Activated T-cell treated with anti-CD3 and anti-CD28 coated beads for 48 hours (primary cell): ENCODE data around the gene CLN5.
"Not testable (repeated sequence)": the region's sequence is repeated elsewhere in the genome, so short reads cannot be mapped to it uniquely, and the experiment has no call there.

Experiments
- DNase-seq: peaks from one replicate; pipeline ENCODE4 v3.0.0-alpha.2; 2020; ENCODE audit warnings: low read depth

Gene CLN5

DNA sequence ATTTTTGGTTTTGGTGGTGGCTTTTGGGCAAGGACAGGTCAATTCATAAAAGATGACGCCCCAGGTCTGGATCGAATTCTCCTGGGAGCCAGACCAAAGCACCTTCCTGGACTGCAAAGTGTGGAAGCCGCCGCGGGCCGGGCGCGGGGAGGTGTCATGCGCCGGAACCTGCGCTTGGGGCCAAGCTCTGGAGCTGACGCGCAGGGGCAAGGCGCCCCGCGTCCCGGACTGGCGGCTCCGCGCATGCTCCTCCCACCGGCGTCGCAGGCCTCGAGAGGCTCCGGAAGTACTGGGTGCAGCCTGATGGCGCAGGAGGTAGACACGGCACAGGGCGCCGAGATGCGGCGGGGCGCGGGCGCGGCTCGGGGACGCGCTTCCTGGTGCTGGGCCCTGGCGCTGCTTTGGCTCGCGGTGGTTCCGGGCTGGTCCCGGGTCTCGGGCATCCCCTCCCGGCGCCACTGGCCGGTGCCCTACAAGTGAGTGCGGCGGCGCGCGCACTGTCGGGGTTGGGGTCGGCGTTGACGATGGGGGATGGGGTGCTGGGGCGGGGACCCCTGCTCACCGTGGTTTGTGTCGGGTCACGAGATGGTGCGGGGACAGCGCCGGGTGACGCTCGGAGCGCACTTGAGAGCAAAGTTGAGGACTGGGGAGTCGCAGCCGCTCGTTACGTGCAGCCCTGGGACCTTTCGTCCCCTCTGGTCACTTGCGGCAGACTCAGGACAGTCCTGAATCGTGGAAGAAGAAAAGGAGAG lies at the start of gene CLN5:
CLN5 (plus strand) TSS at position 286 of the 752 bp plus-strand sequence; CDS start at position 304, 18 bp downstream.
- peak; percentile 92 for DNase-seq

DNA sequence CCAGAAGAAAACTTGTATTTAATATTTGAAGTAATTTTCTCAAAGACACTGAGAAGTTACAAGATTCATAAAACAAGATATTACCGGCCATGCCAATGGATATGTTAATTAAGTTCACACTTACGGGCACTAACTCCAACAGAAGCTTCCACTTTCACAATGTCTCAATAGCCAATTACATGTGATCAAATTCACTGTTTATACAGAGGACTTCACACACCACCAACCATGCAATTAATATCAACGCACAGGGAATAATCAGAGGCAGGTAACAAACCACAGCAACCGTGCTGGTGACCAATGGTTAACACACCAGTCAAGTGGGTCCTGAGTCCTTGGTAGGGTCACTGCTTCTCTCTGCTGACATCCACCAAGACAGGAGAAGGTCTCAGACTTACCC lies 49.5 kb upstream of the CLN5 start:
- DNase-seq = no peak

DNA sequence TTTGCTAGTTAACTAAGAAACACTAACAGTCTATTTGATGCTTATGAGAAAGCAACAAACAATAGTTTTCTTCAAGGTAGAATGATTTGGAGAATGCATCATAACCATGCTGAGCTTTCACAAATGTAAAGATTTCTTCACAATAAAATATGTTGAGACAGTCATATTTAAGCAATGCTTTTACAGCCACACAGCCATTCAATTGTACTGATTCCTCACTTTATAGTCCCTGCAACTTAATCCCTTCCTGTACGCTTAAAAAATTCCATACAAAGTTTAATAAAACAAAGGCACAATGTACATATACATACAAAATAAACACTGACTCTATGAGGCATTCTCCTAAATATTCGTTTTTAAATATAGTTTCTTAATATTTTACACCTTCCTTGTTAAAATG lies 48.2 kb upstream of the CLN5 start:
- no peak for DNase-seq

DNA sequence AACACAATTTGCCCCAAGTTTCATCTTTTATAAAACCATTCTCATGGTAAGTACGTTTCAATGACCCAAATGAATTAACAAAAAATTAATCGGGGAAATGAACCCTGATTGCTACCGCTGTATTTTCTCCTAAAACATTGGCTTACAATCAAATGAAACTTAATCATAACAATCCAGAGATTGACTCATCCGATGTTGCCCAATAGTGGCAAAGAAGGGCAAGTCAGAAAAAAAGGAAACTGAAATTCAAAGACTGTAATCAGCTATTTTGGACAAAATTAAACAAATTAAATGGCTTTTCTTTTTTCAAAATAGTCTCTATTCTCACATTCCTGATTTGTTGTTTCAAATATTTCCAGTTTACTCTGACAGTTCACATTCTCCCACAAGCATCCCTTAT lies 47.4 kb upstream of the CLN5 start:
- DNase-seq = no peak

DNA sequence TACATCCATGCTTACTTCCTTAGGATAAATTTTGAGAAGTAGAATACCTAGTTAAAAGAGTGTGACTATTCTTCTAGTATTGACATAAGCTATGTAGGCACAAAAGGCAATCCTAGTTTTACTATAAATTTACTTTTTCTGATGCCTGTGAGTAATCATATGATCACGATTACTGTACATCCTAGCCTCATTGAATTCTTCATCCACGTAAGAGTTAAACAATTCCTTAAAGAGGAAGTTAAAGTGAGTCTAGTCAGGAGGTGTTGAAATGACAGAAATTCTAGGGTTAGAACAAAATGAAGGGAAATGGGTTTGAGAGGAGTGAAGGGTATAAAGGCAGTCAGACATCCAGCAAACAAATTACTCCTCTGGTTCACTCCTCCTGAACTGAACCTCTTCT lies 43.7 kb upstream of the CLN5 start, which contains the start of gene ACOD1:
ACOD1 (plus strand) TSS at position 363 of the 400 bp plus-strand sequence. CDS start 48 bp downstream, outside the sequence.
- no peak for DNase-seq

DNA sequence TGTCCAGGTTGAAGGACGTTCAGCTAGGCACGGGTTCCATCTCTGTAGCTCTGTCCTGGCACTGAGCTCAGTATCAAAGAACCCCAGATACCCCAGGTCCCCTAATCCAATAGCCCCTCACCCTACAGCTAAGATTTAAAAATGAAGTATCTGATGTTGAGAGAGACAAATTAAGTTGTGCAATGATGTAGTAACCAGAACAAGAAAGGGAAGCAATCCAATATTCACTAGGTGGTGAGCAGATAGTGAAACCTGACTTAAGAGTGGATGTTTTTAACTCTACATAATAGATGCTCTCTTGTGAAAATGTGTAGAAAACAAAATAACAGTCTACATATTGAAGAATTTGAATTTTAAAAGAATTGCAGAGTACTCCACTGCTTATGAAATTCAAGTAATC lies 41.8 kb upstream of the CLN5 start:
- DNase-seq = no peak

DNA sequence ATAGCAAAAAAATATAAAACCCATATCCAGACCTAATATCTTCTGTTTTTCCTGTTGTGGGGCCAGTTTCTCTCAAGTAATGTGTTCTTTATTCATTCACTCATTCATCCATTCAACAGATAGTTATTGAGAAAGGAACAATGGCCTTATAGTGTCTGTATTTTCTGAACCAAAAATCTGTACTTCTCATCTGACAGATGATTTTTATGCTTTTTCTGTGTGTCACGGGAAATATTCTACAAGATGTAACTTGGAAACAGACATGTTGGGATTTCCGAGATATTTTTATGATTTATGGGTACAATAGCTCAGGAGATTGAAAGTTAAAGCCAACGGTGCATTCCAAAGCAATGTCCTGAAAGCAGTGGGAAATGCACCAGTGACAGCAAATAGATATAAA lies 37.9 kb upstream of the CLN5 start:
- DNase-seq = no peak

DNA sequence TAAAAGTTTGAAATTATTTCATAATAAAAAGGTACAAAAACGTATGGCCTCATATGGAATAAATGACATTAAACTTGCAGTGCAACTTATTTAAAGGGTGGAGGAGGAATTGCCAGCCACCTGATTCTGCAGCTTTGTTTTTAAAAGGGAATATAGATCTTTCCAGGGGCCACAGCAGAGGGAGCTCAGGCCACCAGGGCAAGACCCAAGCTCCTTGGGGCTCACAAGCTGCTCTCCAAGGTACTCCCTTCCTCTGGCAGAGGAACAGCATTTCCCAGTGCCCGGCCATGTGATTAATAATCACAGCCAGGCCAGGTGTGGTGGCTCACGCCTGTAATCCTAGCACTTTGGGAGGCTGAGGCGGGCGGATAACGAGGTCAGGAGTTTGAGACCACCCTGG lies 37.3 kb upstream of the CLN5 start:
- DNase-seq = no peak

DNA sequence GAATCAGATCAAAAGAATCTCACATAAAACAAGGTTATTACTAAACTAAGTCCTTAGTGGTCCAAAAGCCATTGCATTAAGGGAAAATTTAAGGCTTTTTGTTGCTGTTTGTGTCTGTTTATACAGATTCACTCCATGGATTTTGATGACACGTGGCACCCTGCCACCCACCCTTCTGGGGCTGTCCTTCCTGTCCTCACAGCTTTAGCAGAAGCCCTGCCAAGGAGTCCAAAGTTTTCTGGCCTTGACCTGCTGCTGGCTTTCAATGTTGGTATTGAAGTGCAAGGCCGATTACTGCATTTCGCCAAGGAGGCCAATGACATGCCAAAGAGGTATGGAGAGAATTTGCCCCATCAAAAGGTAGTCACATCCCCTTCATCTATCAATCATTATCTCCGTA lies 36.7 kb upstream of the CLN5 start:
- no peak for DNase-seq

DNA sequence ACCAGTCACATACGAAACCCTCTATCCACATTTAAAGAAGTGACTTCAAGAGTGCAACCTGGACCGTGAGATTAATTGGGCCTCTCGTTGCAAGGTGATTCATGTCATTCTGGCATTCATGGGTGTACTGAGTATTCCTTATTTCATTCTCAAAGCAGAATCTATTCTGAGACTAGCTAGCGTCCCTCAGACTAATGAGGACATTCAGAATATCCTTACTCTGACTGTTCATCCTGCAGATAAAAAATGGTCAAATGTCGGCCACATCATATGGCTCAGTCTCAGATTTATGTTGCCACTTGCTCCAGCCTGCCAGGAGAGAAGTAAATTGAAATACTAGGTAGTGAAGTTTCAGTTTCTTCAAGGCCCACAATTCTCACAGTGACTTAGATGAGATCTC lies 36.2 kb upstream of the CLN5 start:
- DNase-seq = no peak

DNA sequence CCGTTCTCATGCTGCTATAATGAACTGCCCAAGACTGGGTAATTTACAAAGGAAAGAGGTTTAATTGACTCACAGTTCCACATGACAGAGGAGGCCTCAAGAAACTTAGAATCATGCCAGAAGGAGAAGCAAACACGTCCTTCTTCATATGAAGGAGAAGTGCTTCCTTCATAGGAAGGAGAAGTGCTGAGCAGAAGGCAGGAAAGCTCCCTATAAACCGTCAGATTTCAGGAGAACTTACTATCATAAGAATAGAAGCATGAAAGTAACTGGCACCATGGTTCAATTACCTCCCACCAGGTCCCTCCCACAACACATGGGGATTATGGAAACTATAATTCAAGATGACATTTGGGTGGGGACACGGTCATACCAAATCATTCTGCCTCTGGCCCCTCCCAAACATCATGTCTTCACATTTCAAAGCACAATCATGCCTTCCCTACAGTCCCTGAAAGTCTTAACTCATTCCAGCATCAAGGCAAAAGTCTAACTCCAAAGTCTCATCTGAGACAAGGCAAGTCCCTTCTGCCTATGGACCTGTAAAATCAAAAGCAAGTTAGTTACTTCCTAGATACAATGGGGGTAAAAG lies 32.9 kb upstream of the CLN5 start:
- no peak for DNase-seq

DNA sequence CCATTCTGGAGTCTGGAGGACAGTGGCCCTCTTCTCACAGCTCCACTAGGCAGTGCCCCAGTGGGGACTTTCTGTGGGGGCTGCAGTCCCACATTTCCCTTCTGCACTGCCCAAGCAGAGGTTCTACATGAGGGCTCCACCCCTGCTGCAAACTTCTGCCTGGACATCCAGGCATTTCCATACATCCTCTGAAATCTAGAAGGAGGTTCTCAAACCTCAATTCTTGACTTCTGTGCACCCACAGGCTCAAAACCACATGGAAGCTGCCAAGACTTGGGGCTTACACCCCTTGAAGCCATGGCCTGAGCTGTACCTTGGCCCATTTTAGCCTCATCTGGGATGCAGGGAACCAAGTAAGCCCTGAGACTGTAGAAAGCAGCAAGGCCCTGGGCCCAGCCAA lies 32.1 kb upstream of the CLN5 start:
- not testable (repeated sequence) for DNase-seq

DNA sequence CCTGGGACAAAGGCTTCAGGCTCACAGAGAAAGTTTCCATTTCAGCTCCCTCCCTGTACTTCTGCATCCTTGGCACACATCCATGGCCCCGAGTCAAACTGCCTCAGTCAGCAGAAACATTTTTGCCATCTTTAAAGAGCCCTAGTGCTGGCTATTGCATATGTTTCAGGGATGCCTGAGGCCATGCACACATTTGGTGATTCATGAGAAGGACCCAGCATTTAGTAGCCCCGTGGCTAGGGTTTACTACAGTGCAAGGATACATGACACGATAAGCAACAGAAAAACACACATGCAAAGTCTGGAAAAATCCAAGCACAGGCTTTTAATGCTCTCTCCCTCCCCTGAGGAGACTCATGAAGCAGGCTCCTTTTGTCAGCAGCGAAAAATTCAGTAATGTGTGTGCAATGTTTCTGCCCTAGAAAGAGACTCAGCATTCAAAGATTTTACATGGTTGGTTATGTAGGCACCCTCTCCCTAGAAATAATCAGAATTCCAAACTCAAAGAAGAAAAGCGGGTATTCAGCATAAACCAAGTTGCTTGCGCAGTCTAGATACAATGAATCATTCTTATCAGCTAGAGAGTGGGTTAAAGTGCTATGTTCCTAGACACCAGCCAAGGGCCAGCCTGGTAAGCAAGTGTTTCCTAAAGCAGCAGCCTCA lies 26.0 kb upstream of the CLN5 start:
- no peak for DNase-seq

DNA sequence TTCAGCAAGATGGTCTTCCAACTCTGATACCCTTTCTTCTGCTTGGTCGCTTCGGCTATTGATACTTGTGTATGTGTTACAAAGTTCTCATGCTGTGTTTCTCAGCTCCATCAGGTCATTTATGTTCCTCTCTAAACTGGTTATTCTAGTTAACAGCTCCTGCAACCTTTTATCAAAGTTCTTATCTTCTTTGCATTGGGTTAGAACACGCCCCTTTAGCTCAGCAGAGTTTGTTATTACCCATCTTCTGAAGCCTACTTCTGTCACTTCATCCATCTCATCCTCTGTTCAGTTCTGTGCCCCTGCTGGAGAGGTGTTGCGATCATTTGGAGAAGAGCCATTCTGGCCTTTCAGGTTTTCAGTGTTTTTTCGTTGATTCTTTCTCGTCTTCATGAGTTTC lies 24.9 kb upstream of the CLN5 start:
- no peak for DNase-seq

DNA sequence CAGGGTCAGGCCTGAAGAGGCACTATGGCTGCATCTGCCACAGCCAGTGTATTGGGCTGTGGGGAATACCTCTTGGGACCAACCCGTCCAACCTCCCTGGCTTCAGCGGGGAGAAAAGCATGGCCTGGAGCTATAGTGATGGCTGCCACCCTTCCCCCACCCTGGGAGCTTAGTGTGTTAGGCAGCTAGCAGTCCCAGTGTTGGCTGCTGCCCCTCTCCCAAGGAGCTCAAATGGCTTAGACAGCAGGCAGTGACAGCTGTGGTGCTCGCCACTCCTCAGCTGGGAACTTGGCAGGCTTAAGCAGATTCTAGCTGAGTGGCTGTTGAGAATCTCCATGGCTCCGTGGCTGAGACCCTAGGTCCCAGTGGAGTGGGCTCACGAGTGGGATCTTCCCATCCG lies 23.8 kb upstream of the CLN5 start:
- DNase-seq = no peak

DNA sequence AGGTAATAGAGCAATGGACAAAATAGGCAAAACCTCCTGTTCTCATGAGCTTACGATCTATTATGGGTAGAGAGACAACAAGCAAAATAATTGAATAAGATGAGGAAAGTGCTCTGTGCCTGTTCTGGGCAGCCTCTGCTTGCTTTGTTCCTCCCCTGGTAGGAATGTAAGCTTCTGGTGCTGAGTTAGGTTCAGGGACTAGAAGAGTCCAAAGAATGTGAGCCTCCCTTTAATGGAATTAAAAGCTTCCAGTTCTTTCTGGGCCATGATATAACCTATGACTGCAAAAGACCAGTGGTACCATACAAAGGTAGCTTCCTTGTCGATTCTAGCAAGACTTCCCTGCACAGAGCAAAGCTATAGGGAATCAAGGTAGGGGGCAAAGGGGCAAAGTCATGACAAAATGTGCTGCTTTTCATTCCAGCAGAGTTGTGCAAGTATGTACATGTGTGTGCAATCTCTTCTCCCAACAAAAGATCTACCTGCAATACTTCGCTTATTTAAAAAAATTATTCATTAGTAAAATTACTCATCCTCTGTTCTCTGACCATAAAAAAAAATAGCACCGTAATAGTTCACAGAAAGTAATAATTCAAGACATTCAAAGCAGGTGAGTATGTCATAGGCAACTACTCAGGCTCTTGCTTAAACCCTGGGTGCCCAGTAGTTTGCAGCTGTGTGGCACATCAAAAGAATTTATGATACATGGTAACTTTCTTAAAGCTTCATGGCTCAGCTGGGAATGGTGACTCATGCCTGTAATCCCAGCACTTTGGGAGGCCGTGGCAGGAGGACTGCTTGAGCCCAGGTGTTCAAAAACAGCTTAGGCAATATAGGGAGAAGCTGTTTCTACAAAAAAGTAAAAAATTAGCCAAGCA lies 22.2 kb upstream of the CLN5 start:
- DNase-seq = no peak

DNA sequence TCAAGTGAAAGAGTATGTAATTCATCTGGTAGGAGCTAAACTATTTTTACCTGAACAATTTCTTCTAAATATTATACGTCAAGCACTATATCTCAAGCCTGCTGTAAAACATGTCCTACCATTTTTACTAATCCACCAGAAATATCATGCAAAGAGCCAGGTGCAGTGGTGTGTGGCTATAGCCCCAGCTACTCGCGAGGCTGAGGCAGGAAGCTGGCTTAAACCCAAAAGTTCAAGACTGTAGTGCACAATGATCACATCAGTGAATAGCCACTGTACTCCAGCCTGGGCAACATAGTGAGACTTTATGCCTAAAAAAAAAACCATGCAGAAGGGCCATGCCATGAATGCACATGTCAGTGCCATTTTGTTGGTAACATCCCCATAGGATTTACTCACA lies 20.7 kb upstream of the CLN5 start:
- DNase-seq = no peak

DNA sequence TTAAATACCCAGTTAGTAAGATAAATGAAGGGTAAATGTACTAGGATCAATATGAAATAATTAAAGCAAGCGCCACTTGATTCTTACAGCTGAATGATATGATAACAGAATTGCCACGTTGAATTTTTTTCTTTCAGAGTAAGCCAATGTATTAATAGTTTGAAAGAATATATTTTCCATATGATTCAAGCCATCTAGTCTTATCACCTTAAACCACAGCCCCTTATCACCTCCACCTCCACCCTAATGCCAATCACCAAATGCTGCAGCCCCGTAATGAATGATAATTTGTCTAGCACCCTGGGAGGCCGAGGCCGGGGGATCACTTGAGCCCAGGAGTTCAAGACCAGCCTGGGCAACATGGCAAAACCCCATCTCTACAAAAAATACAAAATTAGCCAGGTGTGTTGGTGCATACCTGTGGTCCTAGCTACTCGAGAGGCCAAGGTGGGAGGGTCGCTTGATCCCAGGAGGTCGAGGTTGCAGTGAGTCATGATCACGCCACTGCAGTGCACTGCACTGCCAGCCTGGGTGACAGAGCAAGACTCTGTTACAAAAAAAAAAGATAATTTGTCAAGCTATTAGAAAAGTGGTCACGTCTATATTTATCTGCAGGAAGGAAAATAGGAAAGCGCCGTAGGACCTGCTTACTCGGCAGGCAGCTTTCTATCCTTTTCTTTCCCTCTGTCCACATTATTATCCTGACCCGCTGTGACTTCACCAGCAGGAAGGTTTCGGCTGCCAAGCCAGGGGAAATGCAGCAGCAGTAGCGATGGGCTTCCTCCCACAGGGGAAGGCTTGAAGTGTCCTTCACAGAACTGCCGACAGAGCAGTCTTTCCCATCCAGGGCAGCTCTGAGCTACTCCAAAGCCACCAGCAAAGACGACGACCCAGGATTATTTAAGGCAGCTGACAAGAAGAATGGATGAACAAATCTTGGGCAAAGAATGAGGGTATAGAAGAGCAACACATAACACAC lies 19.7 kb upstream of the CLN5 start:
- no peak for DNase-seq

DNA sequence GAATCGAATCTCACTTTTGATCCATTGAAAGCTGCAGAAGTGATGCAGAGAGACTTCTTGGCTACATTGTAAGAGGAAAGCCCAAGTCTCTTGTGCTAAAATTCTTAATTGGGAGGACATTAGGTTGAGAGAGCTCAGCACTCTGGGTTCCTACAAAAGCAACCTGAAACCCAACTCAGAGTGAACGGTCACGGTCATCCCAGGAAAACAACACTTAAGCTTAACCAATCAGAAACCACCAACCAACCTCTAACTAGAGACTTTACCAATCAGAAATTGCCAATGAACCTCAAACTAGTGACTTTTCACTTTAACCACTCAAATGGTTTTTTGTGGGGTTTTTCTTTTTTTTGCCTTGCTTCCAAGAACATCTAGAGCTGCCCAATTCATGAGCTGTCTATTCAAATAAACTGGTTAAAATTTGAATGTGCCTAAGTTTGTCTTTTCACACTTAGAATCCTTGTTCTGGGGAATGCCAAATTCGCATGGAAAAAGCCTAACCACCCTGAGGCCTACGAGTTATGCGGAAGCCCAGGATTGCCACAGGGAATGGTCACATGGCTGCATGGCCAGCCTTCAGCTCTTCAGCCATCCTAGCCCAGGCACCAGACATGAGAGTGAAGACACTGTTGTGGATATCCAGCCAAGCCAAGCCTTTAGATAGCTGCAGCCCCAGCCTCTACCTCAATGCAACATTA lies 17.8 kb upstream of the CLN5 start:
- no peak for DNase-seq

DNA sequence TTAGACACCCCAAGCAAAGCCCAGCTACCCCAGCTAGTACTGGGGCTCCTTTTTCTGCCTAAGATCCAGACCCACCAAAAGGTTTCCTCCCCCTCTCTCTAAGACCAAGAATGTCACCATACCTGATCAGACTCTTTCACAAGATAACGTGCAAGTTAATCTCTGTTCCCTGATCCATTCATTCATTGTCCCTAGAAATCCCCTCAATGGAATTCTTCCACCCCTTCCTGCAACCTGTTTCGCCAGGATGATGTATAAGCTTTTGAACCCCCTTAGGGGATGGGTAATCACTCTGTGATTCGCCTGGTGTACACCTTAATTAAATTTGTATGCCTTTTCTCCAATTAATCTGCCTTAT lies 17.3 kb upstream of the CLN5 start:
- DNase-seq = no peak

DNA sequence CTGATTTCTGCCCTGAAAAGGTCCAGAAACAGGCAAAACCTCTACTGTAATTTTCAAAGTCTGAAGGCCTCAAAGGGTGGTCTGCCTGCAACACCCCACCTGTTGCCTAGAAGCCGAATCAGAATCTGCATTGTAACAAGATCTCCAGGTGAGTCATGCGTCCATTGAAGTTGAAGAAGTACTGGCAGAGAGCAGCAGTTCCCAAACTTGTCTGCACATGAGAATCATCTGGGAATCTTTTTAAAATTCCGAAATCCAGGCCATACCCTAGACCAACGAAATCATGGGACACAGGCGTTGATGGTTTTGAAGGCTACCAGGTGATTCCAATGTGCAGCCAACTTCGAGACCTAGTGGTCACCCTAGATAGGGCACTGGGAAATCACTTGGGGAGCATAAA lies 16.0 kb upstream of the CLN5 start:
- no peak for DNase-seq
